GM23248 (cell line): Measurements from ENCODE around the gene LENG8.
"Not testable (repeated sequence)": the region's sequence is repeated elsewhere in the genome, so short reads cannot be mapped to it uniquely, and the experiment has no call there.

Experiments
- EZH2 ChIP-seq: fragments of 200-600 bp; sonication (generic); IDR thresholded peaks from 2 replicates; pipeline ENCODE4 v1.6.1; 2018; ENCODE audit warnings: antibody characterized with exemption, mild to moderate bottlenecking; ENCODE audit not compliant: insufficient read depth, poor library complexity, severe bottlenecking
- EZH2phosphoT487 ChIP-seq: fragments of 200-600 bp; sonication (generic); IDR thresholded peaks from 2 replicates; pipeline ENCODE4 v1.6.1; 2018; ENCODE audit warnings: antibody characterized with exemption, moderate library complexity, mild to moderate bottlenecking, low read depth; ENCODE audit not compliant: insufficient read depth

DNA sequence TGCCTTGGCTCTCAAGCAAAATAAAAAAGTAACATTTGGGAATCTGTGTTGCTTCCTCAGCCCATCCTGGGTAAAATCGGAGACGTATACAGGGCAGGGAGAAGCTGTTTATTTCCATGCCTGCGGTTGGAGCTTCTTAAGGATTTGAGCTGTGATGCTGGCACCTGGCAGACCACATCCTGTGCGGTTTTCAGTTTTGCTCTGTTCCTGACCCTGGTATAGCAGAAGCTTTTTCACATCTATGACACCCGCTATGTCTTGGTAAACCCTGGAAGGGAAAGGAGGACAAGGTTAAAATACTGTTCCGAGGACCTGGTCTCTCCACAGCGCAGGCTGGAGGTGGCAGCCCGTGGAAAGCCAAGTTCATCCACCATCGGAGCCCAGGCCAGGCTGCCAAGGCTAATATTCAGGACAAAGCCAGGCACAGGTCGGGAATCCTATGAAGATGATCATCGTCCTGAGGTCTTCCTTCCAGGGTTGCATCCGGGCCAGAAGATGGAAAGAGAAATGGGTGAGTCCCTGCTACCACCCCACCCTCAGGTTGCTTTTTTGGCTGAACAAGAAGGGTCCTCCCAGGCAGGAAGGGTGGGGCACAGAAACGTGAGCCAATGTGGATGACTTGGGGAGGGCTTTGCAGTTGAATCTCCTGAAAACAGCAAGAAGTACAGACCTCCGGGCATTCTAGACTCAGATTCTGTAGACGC is 48.9 kb downstream of the LENG8 start:
- TF ChIP-seq EZH2phosphoT487, EZH2: not testable (repeated sequence)
